GM21526 (cell line): Measurements from ENCODE around the gene TBC1D1.

ENCODE experiments used
- ATAC-seq: cut with Tn5 transposase; IDR thresholded peaks from one replicate; pipeline ENCODE4 v1.9.1; 2021; ENCODE audit warnings: moderate library complexity; ENCODE audit not compliant: unreplicated experiment, low FRiP score

Gene TBC1D1

DNA sequence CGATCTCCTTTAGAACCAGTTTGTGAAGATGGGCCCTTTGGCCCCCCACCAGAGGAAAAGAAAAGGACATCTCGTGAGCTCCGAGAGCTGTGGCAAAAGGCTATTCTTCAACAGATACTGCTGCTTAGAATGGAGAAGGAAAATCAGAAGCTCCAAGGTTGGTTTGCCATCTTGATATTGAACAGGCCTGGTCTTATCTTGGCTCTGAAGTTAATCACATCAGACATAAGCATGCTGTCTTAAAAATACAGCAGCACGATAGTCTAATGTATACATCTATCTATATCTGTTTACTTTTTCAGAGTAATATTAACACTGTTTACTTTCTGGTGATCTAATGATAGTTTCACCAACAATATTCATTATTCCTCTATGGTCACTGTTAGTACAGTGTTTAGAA lies 199.1 kb downstream of the TBC1D1 start:
- ATAC-seq, result no peak

DNA sequence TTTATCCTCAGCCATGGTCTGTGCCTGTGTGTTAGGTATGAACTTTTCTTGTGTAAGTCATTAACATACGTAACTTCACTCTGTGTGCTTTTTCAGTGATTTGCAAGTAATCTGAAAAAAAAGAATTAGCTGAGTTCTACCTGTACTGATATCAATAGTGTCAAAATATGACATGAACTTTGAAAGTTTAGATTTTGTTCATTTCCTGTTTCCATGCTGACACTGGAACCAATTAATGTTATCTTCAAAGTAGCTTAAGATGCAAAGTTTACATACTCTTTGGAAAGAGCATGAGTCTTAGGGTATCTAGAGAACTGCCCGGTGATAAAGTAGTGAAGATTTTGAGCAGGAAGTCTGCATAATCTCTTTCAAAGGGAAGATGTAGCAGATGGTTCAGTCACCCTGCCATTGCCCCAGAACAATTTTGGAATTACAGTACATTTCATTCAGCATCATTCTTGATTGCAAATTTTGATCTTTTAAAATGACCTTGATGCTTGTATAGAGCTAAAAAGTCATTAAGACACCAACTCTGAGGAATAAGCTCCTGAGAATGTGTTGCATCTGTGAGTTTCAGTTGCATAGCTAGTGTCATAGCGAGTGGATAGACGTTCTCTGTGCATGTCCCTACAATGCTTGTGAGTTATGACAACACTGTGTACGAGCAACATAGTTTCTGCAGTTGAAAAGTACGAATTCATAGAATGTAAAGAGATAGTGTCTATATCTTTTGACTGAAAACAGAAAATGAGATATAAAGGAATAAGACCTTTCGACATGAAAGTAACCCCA lies 199.8 kb downstream of the TBC1D1 start:
- ATAC-seq, result no peak

DNA sequence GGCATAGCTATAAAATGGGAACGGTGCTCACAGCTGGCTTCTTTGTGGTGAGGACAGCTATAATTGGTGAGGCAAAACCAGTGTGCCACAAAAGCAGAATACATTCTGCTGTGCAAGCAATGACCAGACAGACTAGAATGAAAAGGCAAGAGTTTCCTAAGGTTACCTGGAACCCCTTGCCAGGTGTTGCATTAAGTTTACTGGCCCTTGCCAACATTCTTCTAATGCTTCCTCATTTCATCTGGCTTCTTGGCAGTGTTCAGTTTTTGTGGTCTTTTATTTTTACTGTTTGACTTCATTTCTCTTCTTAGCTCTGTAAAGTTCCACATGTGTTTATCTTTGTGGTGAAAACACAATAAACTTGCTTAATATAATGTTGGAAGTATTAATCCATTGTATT lies 200.8 kb downstream of the TBC1D1 start:
- ATAC-seq, result no peak

DNA sequence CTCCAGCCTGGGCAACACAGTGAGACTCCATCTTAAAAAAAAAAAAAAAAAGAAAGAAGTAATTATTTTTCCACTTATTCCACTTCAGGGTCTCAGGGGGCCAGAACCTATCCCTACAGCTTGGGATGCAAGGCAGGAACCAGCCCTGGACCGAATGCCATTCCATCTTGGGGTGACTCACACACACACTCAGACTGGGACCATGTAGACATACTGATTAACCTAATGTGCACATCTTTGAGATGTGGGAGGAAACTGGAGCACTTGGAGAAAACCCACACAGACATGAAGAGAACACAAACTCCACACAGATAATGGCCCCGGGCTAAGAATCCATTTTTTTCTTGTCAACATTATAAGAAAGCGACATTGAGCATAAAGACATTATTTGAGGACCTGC lies 201.8 kb downstream of the TBC1D1 start:
- no peak for ATAC-seq

DNA sequence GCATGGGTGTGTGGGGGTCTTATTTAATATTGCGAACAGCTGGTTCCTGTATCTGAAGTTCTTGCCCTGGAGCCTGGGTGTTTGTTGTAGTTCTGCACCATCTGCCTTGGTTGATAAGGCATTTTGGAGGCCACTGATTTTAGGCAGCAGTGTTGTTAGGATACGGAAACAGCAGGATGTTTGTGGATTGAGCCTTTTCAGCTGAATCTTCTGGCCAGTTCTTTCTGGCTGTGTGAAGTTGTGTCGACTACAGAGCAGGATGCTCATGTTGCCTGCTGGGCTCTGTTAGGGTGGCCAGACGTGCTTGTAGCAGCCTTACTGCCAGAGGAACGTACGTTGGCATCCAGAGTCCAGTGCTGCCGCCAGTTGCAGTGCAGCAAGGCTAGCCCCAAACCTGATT lies 203.5 kb downstream of the TBC1D1 start:
- ATAC-seq, result no peak

DNA sequence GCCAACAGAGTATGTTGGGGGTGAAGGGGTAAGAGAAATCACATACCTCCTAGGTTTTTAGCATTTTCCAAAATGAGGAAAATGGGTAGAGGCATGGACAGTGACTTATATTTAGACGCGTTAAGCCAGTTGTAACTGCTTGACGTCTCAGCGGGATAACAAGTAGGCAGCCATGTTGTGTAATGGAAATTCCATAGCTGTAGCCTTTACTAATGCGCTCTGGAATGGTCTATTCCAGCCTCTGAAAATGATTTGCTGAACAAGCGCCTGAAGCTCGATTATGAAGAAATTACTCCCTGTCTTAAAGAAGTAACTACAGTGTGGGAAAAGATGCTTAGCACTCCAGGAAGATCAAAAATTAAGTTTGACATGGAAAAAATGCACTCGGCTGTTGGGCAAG lies 204.8 kb downstream of the TBC1D1 start:
- no peak for ATAC-seq

DNA sequence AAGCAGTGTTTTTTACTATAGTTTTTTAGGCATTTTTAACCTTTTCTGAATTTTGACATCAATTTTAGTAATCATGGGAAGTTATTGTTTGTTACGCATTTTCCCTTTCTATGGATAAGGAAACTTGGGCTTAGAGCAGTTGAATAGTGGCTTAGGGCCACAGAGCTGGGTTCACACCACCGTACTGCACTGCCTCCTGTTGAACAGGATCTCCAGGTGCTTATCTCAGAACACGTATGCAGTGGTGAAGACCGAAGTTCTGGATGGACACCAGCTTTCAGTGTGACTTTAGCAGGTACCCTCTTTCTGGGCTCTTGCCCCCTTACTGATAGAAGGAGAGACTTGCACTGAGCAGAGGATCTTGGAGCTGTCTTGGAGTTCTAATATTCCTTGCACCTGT lies 206.9 kb downstream of the TBC1D1 start:
- no peak for ATAC-seq

DNA sequence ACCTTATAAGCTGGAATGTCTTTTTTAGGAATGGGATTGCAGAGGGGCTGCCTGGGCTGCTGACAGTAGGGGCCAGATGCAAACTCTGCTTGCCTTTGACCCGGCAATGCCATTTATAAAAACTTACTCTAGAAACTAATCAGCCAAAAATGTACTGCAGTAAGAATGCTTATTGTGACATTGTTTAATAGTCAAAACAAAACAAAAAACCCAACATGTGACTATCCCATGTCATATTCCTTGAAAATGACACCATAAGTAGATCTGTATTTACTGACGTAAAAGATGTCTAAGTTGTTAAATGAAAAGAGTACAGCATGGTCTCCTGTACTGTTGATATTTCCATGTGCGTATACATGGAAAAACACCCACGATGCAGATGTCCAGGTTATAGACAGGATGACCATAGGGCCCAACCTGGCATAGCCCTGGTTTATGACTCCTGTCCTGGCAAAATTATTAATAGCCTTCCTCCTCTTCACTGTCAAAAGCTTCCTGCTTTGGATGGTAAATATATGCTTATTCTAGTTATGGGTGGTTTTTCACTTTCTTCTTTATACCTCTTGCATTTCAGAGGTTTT lies 208.2 kb downstream of the TBC1D1 start:
- ATAC-seq, result no peak

DNA sequence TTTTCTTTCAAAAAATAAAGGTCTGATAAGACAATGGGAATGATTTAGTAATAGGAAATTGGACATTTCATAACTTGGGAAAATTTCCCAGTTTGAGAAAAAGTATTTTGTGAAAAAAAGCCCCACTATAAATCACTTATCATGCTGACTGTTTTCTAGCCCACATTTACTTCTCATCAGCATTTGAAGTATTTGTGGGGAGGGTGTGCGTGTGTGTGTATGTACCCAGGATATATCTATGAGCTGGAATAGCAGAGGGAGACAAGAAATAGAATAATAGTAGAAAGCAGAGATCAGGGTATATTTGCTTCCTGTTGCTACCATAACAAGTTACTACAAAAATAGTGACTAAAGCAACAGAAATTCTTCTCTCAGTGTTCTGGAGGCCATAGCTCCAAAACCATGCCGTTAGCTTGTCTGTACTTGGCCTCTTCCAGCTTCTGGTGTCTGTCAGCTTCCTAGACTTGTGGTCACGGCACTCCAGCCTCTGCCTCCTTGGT lies 209.1 kb downstream of the TBC1D1 start:
- no peak for ATAC-seq

DNA sequence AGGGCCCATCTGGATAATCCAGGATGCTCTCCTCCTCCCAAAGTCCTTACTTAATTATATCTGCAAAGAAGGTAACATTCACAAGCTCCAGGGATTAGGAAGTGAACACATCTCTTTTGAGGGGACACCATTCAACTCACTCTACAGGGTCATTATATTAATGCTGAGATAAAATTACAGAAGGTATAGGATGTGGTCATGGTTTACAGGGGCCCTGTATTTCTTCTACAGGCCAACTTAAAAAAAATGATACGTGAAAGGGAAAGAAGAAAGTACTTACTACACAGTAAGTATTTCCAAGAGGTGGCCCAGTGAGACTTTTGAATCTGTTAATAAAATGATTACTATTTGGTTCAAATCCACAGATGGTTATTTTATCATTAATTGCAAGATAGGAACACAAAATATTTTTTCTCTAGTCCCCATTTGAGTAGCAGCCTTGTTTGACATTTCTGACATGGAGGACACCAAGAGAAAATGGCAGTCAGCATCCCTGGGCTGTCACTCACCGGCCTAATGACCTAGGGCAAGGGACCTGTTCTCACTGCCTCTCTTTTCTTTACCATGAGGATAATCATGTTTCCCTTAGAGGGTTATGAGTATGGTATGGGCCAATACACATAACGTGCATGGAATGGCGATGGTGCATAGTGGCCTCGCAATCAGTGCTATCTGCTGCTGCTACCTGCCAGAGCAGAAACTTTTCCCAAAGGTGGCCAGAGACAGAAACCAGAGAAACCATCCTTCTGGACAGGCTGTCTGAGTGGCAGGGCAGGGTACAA lies 209.8 kb downstream of the TBC1D1 start:
- no peak for ATAC-seq

DNA sequence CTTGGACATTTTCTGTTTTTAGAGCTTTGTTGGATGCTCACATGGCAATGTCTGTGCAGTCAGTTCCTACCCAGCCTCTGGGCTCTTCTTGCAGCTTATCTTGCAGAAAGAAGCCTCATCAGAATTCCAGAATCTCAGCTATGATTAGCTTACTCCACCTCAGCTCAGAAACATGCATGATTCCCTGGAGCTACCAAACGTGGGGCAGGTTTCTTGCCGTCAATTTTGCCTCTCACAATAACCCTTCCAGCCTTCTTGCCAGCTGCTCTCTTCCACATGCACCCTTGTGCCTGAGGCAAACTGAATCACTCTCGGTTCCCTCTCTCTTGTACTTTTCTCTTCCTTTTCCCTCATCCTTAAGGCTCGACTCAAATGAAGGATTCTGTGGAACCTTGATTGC lies 210.7 kb downstream of the TBC1D1 start:
- no peak for ATAC-seq

DNA sequence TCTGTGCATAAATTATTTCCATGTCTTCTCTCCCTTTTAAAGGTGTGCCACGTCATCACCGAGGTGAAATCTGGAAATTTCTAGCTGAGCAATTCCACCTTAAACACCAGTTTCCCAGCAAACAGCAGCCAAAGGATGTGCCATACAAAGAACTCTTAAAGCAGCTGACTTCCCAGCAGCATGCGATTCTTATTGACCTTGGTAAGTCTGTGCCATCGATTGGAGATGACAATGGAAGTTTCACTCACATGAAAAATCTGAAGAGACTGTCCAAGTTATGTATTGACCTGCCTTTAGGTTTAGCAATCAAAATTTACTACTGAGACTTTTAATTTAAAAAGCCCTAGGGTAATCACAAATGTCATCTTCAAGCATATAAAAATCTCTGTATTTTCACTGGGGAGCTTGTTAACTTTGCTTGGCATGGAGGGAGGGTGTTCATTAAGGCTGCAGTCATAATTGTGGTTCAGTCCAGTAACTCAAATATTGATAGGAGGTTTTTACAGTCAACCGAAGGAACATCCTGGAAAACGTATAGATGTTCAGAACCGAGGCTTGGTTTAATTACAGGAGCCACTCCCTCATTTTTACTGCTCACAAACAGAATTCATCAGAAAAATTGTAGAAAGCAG lies 212.2 kb downstream of the TBC1D1 start:
- ATAC-seq, result no peak

DNA sequence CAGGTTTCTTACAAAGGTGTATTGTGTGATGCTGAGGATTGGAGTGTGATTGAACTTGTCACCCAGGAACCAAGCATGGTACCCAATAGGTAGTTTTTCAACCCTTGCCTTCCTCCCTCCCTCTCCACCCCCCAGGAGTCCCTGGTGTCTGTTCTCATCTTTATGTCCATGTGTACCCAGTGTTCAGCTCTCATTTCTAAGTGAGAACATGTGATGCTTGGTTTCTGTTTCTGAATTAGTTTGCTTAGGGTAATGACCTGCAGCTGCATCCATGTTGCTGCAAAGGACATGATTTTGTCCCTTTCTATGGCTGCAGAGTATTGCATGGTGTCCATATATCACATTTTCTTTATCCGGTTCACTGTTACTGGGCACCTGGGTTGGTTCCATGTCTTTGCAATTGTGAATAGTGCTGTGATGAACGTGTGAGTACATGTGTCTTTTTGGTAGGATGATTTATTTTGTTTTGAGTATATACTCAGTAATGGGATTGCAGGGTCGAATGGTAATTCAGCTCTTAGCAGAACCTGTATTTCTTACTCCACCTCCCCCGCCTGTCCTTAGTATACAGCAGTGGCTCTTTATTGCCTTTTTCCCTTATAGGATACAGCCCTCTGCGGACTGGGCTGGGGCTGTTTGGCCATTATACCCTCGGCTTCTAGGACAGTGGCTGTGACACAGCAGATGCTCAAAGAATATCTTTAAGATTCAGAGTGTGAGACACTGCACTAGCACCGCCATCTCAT lies 214.8 kb downstream of the TBC1D1 start:
- ATAC-seq, result peak; percentile 84

DNA sequence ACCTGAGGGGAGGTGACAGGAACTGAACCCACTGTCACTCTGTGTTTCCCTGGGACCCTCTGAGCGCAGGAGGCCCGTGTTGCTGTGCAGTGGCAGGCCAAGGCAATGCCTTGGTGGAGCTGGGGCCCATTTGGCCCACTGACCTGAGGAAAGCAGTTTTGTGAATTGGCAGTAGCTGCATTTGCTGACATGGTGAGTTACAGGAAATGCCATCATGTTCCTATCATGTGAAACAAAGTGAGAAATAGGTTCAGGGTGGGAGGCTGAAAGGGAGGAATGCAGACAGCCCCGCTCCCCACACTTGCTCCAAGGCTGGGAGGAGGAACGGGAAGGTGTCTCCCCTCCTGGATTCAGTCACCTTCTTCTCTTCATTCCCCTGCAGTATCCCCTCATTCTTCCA lies 215.4 kb downstream of the TBC1D1 start:
- ATAC-seq, result no peak

DNA sequence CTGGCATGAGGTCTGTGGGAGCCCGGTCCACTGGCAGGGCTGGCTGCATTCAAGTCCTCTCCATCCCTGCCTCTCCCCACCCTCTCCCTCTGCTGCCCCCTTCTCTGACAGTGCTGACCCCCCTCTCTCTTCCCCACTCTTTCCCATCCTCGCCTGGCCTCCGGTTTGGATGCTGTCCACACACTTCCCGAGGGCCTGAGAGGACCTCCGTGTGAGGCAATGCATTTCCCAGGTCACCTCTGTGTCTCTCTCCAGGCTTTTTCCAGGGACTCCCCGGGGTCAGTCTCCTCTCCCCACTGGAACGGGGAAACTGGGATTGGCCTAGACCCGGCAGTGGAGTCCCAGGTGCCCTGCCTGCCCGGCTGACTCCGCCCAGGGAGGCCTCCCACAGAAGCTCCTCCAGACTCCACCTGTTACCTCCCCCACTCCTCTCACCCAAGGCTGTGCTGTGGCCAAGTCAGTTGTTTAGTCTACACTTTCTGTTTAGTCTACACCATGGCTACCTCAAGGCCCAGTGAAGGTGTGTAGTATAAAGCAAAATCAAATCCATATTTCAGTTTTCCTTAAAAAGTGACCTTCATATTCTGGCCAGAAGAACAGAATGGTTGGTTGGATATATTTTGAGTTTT lies 216.1 kb downstream of the TBC1D1 start:
- ATAC-seq, result no peak

DNA sequence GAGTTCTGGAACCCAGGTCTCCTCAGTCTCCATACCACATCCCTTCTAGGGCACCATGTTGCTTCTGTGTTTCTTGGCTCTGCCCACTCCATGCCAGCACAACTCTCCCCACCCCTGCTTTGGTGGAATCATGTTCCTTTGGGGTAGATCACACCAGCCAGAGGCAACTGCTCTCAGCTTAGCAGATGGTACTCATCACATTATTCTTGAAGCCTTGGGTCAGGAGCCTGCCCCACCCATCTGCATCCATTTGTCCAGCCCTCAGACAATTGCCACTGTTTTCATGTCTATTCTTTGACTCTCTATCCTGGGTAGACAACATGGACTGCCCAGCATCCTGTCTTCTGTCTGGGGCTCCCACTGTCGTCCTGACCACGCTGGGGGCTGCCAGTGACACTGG lies 216.9 kb downstream of the TBC1D1 start:
- no peak for ATAC-seq

DNA sequence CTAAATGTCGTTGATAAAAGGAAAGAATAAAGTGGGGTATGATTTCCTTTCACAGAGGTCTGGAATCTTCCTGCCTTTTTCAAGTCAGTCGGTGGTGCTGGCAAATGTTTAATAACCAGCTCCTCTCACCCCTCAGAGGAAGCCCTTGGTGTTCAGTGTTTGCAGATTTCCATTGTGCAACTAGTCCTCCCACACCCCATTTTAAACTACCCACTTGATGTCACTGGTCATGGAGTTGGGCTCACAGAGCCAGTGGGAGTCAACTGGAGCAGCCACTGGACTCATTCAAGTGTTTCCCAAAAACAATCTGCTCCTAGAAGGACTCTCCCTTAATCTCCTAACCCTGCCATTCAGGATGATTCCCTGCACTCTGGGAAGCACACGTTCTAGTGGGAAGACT lies 218.5 kb downstream of the TBC1D1 start:
- no peak for ATAC-seq

DNA sequence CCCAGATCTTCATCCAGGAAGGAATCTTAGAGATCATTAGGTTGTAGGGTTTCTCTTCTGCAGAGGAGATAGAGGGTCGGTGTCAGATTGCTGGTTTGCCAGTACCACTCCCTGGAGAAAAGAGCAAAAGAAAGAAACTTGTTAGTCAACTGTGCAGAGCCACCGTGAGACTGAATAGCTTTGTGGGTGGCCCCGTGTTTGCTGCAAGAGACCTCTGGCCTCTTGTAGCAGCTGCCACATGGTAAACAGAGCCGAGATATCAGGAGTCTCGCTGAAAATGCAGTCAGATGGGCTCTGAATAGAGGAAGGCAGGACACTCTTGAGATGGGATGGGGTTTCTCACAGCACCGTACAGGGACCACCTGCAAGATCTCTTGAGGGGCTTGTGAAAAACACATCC lies 219.0 kb downstream of the TBC1D1 start:
- ATAC-seq, result no peak

DNA sequence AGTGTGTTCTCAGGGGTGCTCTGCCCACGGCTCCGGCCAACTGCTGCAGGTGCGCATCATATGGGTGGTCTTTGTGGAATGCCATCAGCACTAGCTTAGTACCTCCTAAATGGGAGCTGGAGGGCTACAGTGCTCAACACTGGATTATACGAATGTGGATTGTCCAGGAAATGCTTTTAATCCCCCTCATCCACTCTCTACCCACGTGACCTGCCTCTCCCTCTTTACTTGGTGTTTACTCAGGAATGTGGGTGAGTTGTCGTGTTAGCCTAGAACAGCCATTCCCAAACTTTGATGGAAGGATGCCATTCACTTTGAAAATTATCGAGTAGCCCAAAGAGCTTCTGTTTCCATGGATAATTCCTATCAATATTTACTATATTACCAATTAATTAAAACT lies 220.1 kb downstream of the TBC1D1 start:
- ATAC-seq, result no peak

DNA sequence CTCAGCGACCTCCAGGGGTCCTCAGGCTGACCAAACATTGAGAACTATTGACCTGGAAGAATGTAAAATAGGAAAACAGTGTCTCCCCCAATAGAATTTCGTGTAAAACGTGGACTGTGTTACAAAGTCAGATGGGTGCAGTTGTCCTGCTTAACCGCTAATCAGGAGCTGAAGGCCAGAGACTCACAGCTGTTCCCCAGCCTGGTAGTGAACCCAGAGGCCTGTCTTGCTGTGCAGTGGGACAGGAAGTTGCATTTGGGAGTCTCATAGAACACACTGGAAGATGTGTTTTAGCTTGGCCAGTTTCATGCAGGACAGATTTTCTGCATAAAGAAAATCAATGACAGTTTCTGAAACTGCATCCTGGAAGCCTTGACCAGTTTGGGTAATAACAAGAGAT lies 220.8 kb downstream of the TBC1D1 start:
- ATAC-seq, result no peak
